ENCODE measurements around the gene PGBD5.

- TF ChIP-seq CTCF (IDR thresholded peaks at IDR 0.05 in 4 of 5, conservative IDR thresholded peaks at IDR 0.05 in 1 of 5) (no peak), POLR2A (IDR thresholded peaks at IDR 0.05) (no peak)
These were observed 147.1 kb downstream of the PGBD5 start for GRCh38 chr1:230278871-230279582.
